Measurements from ENCODE around the gene SSU72.

DNA sequence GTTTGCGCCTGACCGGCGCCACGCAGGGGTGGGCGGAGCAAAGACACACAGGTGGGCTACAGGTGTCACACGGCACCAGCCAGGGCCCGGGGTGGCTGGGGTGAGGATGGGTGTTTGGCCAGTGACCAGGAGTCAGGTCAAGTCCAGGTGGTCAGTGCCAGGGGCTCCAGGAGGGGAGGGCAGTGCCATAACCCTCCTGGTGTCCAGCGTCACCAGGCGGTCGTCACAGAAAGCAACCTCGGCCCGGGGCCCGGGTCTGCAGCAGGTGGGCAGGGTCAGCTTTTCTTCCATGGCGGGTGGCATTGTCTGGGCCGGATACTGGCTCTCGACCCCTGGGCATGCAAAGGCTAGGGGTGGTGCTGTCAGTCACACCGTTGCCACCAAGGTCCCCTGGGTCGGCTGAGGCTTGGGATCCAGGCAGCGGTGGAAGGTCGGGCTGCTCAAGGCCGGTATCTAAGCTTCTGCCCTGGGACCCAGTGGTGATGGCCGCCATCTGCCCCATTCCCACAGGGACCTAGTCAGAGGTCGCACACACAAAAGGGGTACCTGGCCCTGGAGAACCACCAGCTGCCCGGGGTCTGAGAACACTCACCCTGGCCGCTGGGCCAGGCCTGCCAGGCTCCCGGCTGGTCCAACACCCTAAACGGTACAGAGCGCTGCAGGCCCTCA is 23.5 kb upstream of the SSU72 start:
- TF ChIP-seq, protein P1, sequence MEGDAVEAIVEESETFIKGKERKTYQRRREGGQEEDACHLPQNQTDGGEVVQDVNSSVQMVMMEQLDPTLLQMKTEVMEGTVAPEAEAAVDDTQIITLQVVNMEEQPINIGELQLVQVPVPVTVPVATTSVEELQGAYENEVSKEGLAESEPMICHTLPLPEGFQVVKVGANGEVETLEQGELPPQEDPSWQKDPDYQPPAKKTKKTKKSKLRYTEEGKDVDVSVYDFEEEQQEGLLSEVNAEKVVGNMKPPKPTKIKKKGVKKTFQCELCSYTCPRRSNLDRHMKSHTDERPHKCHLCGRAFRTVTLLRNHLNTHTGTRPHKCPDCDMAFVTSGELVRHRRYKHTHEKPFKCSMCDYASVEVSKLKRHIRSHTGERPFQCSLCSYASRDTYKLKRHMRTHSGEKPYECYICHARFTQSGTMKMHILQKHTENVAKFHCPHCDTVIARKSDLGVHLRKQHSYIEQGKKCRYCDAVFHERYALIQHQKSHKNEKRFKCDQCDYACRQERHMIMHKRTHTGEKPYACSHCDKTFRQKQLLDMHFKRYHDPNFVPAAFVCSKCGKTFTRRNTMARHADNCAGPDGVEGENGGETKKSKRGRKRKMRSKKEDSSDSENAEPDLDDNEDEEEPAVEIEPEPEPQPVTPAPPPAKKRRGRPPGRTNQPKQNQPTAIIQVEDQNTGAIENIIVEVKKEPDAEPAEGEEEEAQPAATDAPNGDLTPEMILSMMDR (IDR thresholded peaks at IDR 0.05; ENCODE audit: poor library complexity, severe bottlenecking) = no peak
- TF ChIP-seq SMC3 (conservative IDR thresholded peaks at IDR 0.05; ENCODE audit: poor library complexity) (no peak), POLR2AphosphoS5 (IDR thresholded peaks at IDR 0.05) (no peak), EZH2 (IDR thresholded peaks at IDR 0.05; ENCODE audit: borderline replicate concordance, insufficient read depth, low read length, poor library complexity, severe bottlenecking) (no peak)

All from neural cell (in vitro differentiated cells).